SK-N-SH treated with all-trans-retinoic acid at 6 μM for 48 hours (cell line): ENCODE results near the gene AHCTF1.
A peak's percentile ranks its signal among the peaks of the same experiment; 100 is the strongest.

ENCODE experiments used
- ATAC-seq: fragments of 200-7000 bp; cut with Tn5 transposase; 3 replicates; pipeline ENCODE4 v1.9.1; 2020; ENCODE audit warnings: mild to moderate bottlenecking, moderate library complexity
- ARNTL ChIP-seq: fragments of 450-650 bp; formaldehyde crosslinking; IDR thresholded peaks from 2 replicates; pipeline ENCODE4 v1.5.0; 2020; ENCODE audit warnings: low read depth, mild to moderate bottlenecking, moderate library complexity, borderline replicate concordance
- BACH2 ChIP-seq: fragments of 250-450 bp; sonication (Bioruptor Pico); IDR thresholded peaks from 2 replicates; pipeline ENCODE4 v1.9.0; 2021; ENCODE audit warnings: mild to moderate bottlenecking, borderline replicate concordance
- ESRRG ChIP-seq: fragments of 250-450 bp; sonication (Bioruptor Pico); IDR thresholded peaks from 2 replicates; pipeline ENCODE4 v1.6.1; 2021; ENCODE audit warnings: mild to moderate bottlenecking
- GLIS3 ChIP-seq: fragments of 250-450 bp; sonication (Bioruptor Pico); IDR thresholded peaks from 2 replicates; pipeline ENCODE4 v1.5.0; 2020; ENCODE audit warnings: mild to moderate bottlenecking, moderate library complexity
- ISL1 ChIP-seq: fragments of 250-450 bp; sonication (Bioruptor Pico); IDR thresholded peaks from 2 replicates; pipeline ENCODE4 v2.1.2; 2022; ENCODE audit warnings: mild to moderate bottlenecking, moderate library complexity
- OSR1 ChIP-seq: fragments of 250-450 bp; sonication (Bioruptor Pico); IDR thresholded peaks from 2 replicates; pipeline ENCODE4 v1.8.0; 2022; ENCODE audit warnings: moderate library complexity, mild to moderate bottlenecking, inconsistent platforms
- PPARA ChIP-seq: fragments of 250-450 bp; sonication (Bioruptor Pico); IDR thresholded peaks from 2 replicates; pipeline ENCODE4 v1.5.0; 2020; ENCODE audit warnings: mild to moderate bottlenecking, borderline replicate concordance
- RARB ChIP-seq: fragments of 250-450 bp; sonication (Bioruptor Pico); IDR thresholded peaks from 2 replicates; pipeline ENCODE4 v1.8.0; 2021; ENCODE audit warnings: mild to moderate bottlenecking, moderate library complexity
- SNAI2 ChIP-seq: fragments of 250-450 bp; sonication (Bioruptor Pico); IDR thresholded peaks from 2 replicates; pipeline ENCODE4 v1.5.0; 2020; ENCODE audit warnings: mild to moderate bottlenecking, moderate library complexity
- TCF4 ChIP-seq: fragments of 250-450 bp; sonication (Bioruptor Pico); IDR thresholded peaks from 2 replicates; pipeline ENCODE4 v1.8.0; 2021; ENCODE audit warnings: mild to moderate bottlenecking, moderate library complexity, borderline replicate concordance
- ZC3H10 ChIP-seq: fragments of 250-450 bp; sonication (Bioruptor Pico); IDR thresholded peaks from 2 replicates; pipeline ENCODE4 v1.5.1; 2021; ENCODE audit warnings: mild to moderate bottlenecking, moderate library complexity
- ZFP3 ChIP-seq: fragments of 250-450 bp; sonication (Bioruptor Pico); IDR thresholded peaks from 2 replicates; pipeline ENCODE4 v1.5.0; 2020; ENCODE audit warnings: mild to moderate bottlenecking, moderate library complexity
- ZFP30 ChIP-seq: fragments of 450-650 bp; formaldehyde crosslinking; IDR thresholded peaks from 2 replicates; pipeline ENCODE4 v1.5.0; 2022; ENCODE audit warnings: mild to moderate bottlenecking, moderate library complexity
- ZNF565 ChIP-seq: fragments of 450-650 bp; formaldehyde crosslinking; conservative IDR thresholded peaks from 2 replicates; pipeline ENCODE4 v1.5.0; 2020; ENCODE audit warnings: low read depth, mild to moderate bottlenecking, moderate library complexity
- ZNF8 ChIP-seq: fragments of 450-650 bp; formaldehyde crosslinking; IDR thresholded peaks from 2 replicates; pipeline ENCODE4 v1.5.0; 2020; ENCODE audit warnings: mild to moderate bottlenecking, moderate library complexity
- TF ChIP-seq, protein P1 (sequence below): fragments of 250-450 bp; sonication (Bioruptor Pico); IDR thresholded peaks from 2 replicates; pipeline ENCODE4 v1.5.1; 2020; ENCODE audit warnings: low read depth, mild to moderate bottlenecking, moderate library complexity
- TF ChIP-seq, protein P2 (sequence below): fragments of 250-450 bp; sonication (Bioruptor Pico); IDR thresholded peaks from 2 replicates; pipeline ENCODE4 v1.8.0; 2021; ENCODE audit warnings: low read depth, mild to moderate bottlenecking, moderate library complexity, borderline replicate concordance
- TF ChIP-seq, protein P3 (sequence below): fragments of 250-450 bp; sonication (Bioruptor Pico); IDR thresholded peaks from 2 replicates; pipeline ENCODE4 v1.8.0; 2020; ENCODE audit warnings: mild to moderate bottlenecking, moderate library complexity, borderline replicate concordance

AHCTF1 gene

DNA sequence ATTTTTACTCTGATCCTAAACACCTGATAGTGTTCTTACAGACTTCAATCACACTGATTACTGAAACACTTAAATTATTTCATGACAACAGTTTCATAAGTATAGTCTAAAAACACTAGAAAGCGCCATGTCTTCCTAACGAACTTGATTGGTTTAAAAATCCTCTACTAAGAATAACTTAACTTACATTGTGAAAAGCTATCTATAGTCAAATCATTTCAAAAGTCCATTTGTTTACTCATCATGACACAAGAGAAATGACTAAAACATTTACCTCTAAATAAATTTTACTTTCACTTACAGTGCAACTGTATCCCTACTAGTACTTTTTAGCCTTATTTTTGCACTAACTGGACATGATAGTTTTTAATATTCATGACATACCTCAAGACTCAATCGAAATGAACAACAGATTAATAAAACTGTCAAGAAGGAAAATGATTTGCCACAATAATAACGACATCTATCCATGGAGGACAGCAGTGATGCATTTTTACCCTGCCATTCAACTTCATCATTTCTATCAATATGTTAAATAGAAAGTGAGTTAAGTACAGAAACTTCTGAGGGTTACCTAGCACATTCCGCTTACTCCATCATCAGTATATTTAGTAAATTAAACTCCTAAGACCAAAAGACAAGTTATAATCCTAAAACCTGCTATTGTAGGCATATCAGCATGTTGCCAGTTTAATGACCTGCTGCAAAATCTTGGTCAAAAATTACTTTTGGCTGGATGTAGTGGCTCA, 38.4 kb downstream of the AHCTF1 start:
- TF ChIP-seq ISL1 (CRISPR knock-in tag) (no peak), OSR1 (no peak), ZNF565 (no peak), BACH2 (CRISPR knock-in tag) (no peak), ESRRG (CRISPR knock-in tag) (no peak), SNAI2 (CRISPR knock-in tag) (no peak)
- TF ChIP-seq, protein P1, sequence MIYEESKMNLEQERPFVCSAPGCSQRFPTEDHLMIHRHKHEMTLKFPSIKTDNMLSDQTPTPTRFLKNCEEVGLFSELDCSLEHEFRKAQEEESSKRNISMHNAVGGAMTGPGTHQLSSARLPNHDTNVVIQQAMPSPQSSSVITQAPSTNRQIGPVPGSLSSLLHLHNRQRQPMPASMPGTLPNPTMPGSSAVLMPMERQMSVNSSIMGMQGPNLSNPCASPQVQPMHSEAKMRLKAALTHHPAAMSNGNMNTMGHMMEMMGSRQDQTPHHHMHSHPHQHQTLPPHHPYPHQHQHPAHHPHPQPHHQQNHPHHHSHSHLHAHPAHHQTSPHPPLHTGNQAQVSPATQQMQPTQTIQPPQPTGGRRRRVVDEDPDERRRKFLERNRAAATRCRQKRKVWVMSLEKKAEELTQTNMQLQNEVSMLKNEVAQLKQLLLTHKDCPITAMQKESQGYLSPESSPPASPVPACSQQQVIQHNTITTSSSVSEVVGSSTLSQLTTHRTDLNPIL (CRISPR knock-in tag): no peak
- no peak for ATAC-seq

DNA sequence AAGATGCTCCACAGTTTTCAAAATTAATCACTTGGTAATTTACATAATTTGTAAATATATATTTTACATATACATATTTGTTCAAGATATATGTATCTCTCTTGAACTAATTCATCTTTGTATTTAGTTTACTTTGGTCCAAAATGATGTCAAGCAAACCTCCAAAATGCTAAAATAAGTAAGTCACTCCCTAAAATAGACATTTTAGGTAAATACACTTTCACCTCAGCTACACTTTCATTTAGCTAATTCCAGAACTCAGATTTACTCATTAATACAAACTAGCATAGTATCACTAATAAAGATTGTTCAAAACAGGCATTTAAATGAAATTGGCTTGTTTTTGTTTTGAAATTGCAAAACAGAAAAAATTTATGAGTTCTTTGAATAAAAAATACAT, 40.6 kb downstream of the AHCTF1 start:
- ATAC-seq: no peak
- TF ChIP-seq SNAI2 (CRISPR knock-in tag) (no peak), BACH2 (CRISPR knock-in tag) (no peak), ZC3H10 (CRISPR knock-in tag) (no peak), GLIS3 (CRISPR knock-in tag) (no peak), ZFP30 (no peak), ZNF565 (no peak), ZFP3 (CRISPR knock-in tag) (no peak)

DNA sequence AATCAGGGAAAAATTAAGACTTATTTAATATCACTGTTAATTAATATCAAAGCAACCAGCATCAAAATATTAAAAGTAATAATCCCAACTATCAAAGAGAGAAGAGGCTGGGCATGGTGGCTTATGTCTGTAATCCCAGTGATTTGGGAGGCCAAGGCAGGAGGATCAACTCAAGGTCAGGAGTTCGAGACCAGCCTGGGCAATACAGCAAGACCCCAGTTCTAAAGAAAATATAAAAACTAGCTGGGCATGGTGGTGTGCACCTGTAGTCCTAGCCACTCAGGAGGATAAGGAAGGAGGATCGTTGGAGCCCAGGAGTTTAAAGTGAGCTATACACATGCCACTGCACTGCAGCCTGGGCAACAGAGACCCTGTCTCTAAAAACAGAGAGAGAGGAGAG, 43.2 kb downstream of the AHCTF1 start:
- TF ChIP-seq, protein P2, sequence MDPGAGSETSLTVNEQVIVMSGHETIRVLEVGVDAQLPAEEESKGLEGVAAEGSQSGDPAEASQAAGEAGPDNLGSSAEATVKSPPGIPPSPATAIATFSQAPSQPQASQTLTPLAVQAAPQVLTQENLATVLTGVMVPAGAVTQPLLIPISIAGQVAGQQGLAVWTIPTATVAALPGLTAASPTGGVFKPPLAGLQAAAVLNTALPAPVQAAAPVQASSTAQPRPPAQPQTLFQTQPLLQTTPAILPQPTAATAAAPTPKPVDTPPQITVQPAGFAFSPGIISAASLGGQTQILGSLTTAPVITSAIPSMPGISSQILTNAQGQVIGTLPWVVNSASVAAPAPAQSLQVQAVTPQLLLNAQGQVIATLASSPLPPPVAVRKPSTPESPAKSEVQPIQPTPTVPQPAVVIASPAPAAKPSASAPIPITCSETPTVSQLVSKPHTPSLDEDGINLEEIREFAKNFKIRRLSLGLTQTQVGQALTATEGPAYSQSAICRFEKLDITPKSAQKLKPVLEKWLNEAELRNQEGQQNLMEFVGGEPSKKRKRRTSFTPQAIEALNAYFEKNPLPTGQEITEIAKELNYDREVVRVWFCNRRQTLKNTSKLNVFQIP (CRISPR knock-in tag): no peak
- TF ChIP-seq PPARA (no peak), ZFP3 (CRISPR knock-in tag) (no peak), ZNF8 (CRISPR knock-in tag) (no peak), BACH2 (CRISPR knock-in tag) (no peak)
- no peak for ATAC-seq

DNA sequence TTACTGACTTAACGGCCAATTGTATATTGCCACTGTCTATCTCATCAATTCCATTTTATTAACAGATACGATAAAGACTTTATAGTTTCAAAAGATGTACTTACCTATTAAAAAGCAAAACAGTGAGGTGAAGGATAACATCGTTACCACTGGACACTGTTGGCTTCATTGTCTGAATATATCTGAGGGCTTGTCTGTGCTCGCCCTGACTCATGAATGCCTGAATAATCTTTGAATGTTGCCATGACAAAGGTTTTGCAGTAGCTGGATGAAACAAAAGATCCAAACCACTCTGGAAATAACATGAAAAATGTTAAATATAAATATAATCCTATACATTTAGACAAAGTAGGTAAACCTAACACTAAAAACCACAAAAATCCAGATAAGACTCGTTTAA, 46.4 kb downstream of the AHCTF1 start:
- peak; percentile 42; the same call in 1 of the 3 replicates for ATAC-seq

DNA sequence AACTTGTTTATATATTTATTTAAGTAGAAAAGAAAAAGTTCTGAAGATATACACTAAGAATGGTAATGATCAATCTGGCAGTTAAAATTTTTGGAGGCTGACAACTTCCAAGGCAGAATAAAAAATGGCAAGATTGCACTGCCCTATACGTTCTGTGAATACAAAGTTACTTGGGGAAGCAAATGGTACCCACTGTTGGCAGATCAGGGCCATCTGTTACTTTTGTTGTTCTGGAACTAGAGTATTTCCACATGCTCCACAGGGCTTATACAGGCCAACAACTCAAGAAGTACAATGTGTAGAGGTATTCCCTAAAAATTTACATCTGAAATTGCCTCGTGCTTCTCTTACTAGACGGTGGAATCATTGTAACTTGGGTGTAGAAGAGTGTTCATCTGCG, 53.2 kb downstream of the AHCTF1 start:
- ATAC-seq: no peak
- TF ChIP-seq ARNTL (CRISPR knock-in tag): no peak
- TF ChIP-seq ZNF565: no peak
- TF ChIP-seq RARB: no peak
- no peak for TF ChIP-seq TCF4 (CRISPR knock-in tag)
- no peak for TF ChIP-seq ZFP30
- TF ChIP-seq ZC3H10 (CRISPR knock-in tag): no peak
- TF ChIP-seq ZNF8 (CRISPR knock-in tag): no peak
- TF ChIP-seq, all 23 proteins: peak for 0

DNA sequence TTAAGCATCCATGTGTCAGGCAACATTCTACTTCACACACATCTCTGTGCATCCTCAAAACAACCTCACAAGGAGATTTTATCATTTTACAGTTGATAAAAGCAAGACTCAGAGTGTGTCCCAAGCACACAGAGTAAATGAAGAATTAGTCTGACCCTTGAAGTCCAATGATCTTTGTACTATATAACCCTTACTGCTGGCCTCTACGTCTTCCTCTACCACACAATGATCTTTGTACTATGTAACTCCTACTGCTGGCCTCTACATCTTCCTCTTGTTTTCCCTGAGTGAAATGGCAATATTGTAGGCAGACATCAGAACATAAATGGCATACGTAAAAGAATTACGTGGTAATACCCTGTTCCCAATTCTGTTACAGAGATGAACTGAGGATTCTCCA, 55.3 kb downstream of the AHCTF1 start:
- TF ChIP-seq ARNTL (CRISPR knock-in tag): no peak
- TF ChIP-seq, protein P3, sequence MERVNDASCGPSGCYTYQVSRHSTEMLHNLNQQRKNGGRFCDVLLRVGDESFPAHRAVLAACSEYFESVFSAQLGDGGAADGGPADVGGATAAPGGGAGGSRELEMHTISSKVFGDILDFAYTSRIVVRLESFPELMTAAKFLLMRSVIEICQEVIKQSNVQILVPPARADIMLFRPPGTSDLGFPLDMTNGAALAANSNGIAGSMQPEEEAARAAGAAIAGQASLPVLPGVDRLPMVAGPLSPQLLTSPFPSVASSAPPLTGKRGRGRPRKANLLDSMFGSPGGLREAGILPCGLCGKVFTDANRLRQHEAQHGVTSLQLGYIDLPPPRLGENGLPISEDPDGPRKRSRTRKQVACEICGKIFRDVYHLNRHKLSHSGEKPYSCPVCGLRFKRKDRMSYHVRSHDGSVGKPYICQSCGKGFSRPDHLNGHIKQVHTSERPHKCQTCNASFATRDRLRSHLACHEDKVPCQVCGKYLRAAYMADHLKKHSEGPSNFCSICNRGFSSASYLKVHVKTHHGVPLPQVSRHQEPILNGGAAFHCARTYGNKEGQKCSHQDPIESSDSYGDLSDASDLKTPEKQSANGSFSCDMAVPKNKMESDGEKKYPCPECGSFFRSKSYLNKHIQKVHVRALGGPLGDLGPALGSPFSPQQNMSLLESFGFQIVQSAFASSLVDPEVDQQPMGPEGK (CRISPR knock-in tag): no peak
- TF ChIP-seq, all 23 proteins: peak for 0
- ATAC-seq: no peak
